Measurements from ENCODE around the gene PHRF1. TPM values are rescaled to one million over a fixed set of nuclear protein-coding genes. Genes with fewer than 3 reads are reported as not detected.

PHRF1 gene
- total and polyA plus RNA-seq, 9 of the 15 experiments (the other 6 are each of a cell fraction or from before 2014, with no cell fraction given), result 0.07 to 37.2 (median 7.7) TPM

GRCh38 chr11:575313-575995, 816 bp upstream of the PHRF1 start (continued):
- TF ChIP-seq HBP1 (CRISPR knock-in tag; IDR thresholded peaks at IDR 0.05), result no peak
- peak; percentile 77 for TF ChIP-seq CTBP1 (IDR thresholded peaks at IDR 0.05; ENCODE audit: borderline replicate concordance)
- peak; percentile 92 for TF ChIP-seq ZNF263 (CRISPR knock-in tag; IDR thresholded peaks at IDR 0.05; ENCODE audit: borderline replicate concordance)
- TF ChIP-seq CXXC5 (CRISPR knock-in tag; IDR thresholded peaks at IDR 0.05), result peak; percentile 71
- no peak for TF ChIP-seq DLX4 (CRISPR knock-in tag; IDR thresholded peaks at IDR 0.05)
- TF ChIP-seq SP1 (CRISPR knock-in tag; IDR thresholded peaks at IDR 0.05), result no peak
- TF ChIP-seq REST (IDR thresholded peaks at IDR 0.05; ENCODE audit: borderline replicate concordance), result no peak
- TF ChIP-seq REST (CRISPR knock-in tag; IDR thresholded peaks at IDR 0.05; ENCODE audit: low read depth), result peak; percentile 25; the same call in 1 of the 2 replicates
- TF ChIP-seq GABPB1 (CRISPR knock-in tag; IDR thresholded peaks at IDR 0.05), result no peak
- 0 out of 2 replicates have a peak, but pooled peaks have one; percentile 29 for TF ChIP-seq MAX (CRISPR knock-in tag; IDR thresholded peaks at IDR 0.05)
- no peak for TF ChIP-seq TCF3 (CRISPR knock-in tag; IDR thresholded peaks at IDR 0.05)
- TF ChIP-seq SRSF3 (IDR thresholded peaks at IDR 0.05; ENCODE audit: insufficient read depth, low read length), result no peak
- TF ChIP-seq CCAR2 (IDR thresholded peaks at IDR 0.05; ENCODE audit: low read depth, low read length), result no peak
- no peak for TF ChIP-seq THAP7 (CRISPR knock-in tag; IDR thresholded peaks at IDR 0.05)
- TF ChIP-seq BRD4 (IDR thresholded peaks at IDR 0.05), result no peak
- TF ChIP-seq ZNF76 (CRISPR knock-in tag; IDR thresholded peaks at IDR 0.05; ENCODE audit: borderline replicate concordance), result no peak

All from K562 (cell line).